ENCODE measurements around the gene NCAM1.

The NCAM1 gene

GRCh38 chr11:113173126-113173525 is 211.9 kb downstream of the NCAM1 start:
- Mint-ChIP-seq H3K27me3 (peaks cover 9% of the 10 kb centered on the region), H3K9me3 (no peaks in the 10 kb centered on the region), H3K27ac (no peak overlapping the region), H3K36me3 (no peaks in the 10 kb centered on the region), H3K4me3 (no peak overlapping the region), H3K4me1 (no peaks in the 10 kb centered on the region)

GRCh38 chr11:113174882-113175281 is 213.7 kb downstream of the NCAM1 start:
- H3K36me3 Mint-ChIP-seq, result no peaks in the 10 kb centered on the region
- H3K4me1 Mint-ChIP-seq, result no peaks in the 10 kb centered on the region
- H3K4me3 Mint-ChIP-seq, result no peak overlapping the region
- H3K27me3 Mint-ChIP-seq, result peaks cover 11% of the 10 kb centered on the region
- H3K9me3 Mint-ChIP-seq, result no peaks in the 10 kb centered on the region
- H3K27ac Mint-ChIP-seq, result no peak overlapping the region

GRCh38 chr11:113176599-113177360 is 215.6 kb downstream of the NCAM1 start:
- no peaks in the 10 kb centered on the region for H3K36me3 Mint-ChIP-seq
- H3K4me1 Mint-ChIP-seq, result no peaks in the 10 kb centered on the region
- H3K27ac Mint-ChIP-seq, result no peak overlapping the region
- no peaks in the 10 kb centered on the region for H3K9me3 Mint-ChIP-seq
- no peak overlapping the region for H3K4me3 Mint-ChIP-seq
- H3K27me3 Mint-ChIP-seq, result peaks cover 14% of the 10 kb centered on the region

GRCh38 chr11:113177671-113178070 is 216.5 kb downstream of the NCAM1 start:
- Mint-ChIP-seq H3K36me3 (no peaks in the 10 kb centered on the region), H3K27ac (no peak overlapping the region), H3K9me3 (no peaks in the 10 kb centered on the region), H3K4me3 (no peak overlapping the region), H3K27me3 (peaks cover 14% of the 10 kb centered on the region), H3K4me1 (no peaks in the 10 kb centered on the region)

- Mint-ChIP-seq H3K27me3 (peaks cover 12% of the 10 kb centered on the region), H3K4me1 (no peaks in the 10 kb centered on the region), H3K27ac (no peak overlapping the region), H3K4me3 (no peak overlapping the region), H3K9me3 (no peaks in the 10 kb centered on the region), H3K36me3 (no peaks in the 10 kb centered on the region)
Observed at GRCh38 chr11:113178381-113179070, 217.3 kb downstream of the NCAM1 start.

- H3K4me1 Mint-ChIP-seq, result no peaks in the 10 kb centered on the region
- H3K27me3 Mint-ChIP-seq, result peaks cover 14% of the 10 kb centered on the region
- no peak overlapping the region for H3K27ac Mint-ChIP-seq
- no peaks in the 10 kb centered on the region for H3K9me3 Mint-ChIP-seq
- no peaks in the 10 kb centered on the region for H3K36me3 Mint-ChIP-seq
- H3K4me3 Mint-ChIP-seq, result no peak overlapping the region
Observed at GRCh38 chr11:113179181-113179704, 218.0 kb downstream of the NCAM1 start.

- Mint-ChIP-seq H3K36me3 (no peaks in the 10 kb centered on the region), H3K4me3 (no peak overlapping the region), H3K4me1 (no peaks in the 10 kb centered on the region), H3K27ac (no peak overlapping the region), H3K9me3 (no peaks in the 10 kb centered on the region), H3K27me3 (peaks cover 14% of the 10 kb centered on the region)
Observed at GRCh38 chr11:113181094-113181493, 219.9 kb downstream of the NCAM1 start.

- Mint-ChIP-seq H3K27ac (no peak overlapping the region), H3K4me1 (no peaks in the 10 kb centered on the region), H3K36me3 (no peaks in the 10 kb centered on the region), H3K27me3 (peaks cover 14% of the 10 kb centered on the region), H3K9me3 (no peaks in the 10 kb centered on the region), H3K4me3 (no peak overlapping the region)
Observed at GRCh38 chr11:113182288-113182687, 221.1 kb downstream of the NCAM1 start.

GRCh38 chr11:113184498-113184897 is 223.3 kb downstream of the NCAM1 start:
- no peak overlapping the region for H3K27ac Mint-ChIP-seq

GRCh38 chr11:113188371-113188834 is 227.2 kb downstream of the NCAM1 start:
- Mint-ChIP-seq H3K27ac (no peak overlapping the region), H3K27me3 (peaks cover 6% of the 10 kb centered on the region), H3K4me1 (no peaks in the 10 kb centered on the region), H3K9me3 (no peaks in the 10 kb centered on the region), H3K36me3 (no peaks in the 10 kb centered on the region), H3K4me3 (no peak overlapping the region)

More at GRCh38 chr11:113184498-113184897, 223.3 kb downstream of the NCAM1 start:
- H3K36me3 Mint-ChIP-seq, result no peaks in the 10 kb centered on the region
- no peaks in the 10 kb centered on the region for H3K9me3 Mint-ChIP-seq
- peaks cover 6% of the 10 kb centered on the region for H3K27me3 Mint-ChIP-seq
- no peak overlapping the region for H3K4me3 Mint-ChIP-seq
- no peaks in the 10 kb centered on the region for H3K4me1 Mint-ChIP-seq

GRCh38 chr11:113189909-113190667 is 228.9 kb downstream of the NCAM1 start:
- Mint-ChIP-seq H3K36me3 (no peaks in the 10 kb centered on the region), H3K27me3 (peaks cover 7% of the 10 kb centered on the region), H3K27ac (no peak overlapping the region), H3K4me3 (no peak overlapping the region), H3K4me1 (no peaks in the 10 kb centered on the region), H3K9me3 (no peaks in the 10 kb centered on the region)

- Mint-ChIP-seq H3K9me3 (no peaks in the 10 kb centered on the region), H3K4me3 (no peak overlapping the region), H3K27me3 (peaks cover 9% of the 10 kb centered on the region), H3K4me1 (no peaks in the 10 kb centered on the region), H3K36me3 (no peaks in the 10 kb centered on the region), H3K27ac (no peak overlapping the region)
Observed at GRCh38 chr11:113192121-113192925, 231.1 kb downstream of the NCAM1 start.

GRCh38 chr11:113193016-113193415 is 231.8 kb downstream of the NCAM1 start:
- H3K9me3 Mint-ChIP-seq, result no peaks in the 10 kb centered on the region
- no peak overlapping the region for H3K4me3 Mint-ChIP-seq
- H3K36me3 Mint-ChIP-seq, result no peaks in the 10 kb centered on the region
- no peaks in the 10 kb centered on the region for H3K4me1 Mint-ChIP-seq
- peaks cover 16% of the 10 kb centered on the region for H3K27me3 Mint-ChIP-seq
- H3K27ac Mint-ChIP-seq, result no peak overlapping the region

- Mint-ChIP-seq H3K36me3 (no peaks in the 10 kb centered on the region), H3K27ac (no peak overlapping the region), H3K4me1 (no peaks in the 10 kb centered on the region), H3K9me3 (no peaks in the 10 kb centered on the region), H3K27me3 (peaks cover 19% of the 10 kb centered on the region), H3K4me3 (no peak overlapping the region)
Observed at GRCh38 chr11:113193946-113194345, 232.7 kb downstream of the NCAM1 start.

- Mint-ChIP-seq H3K27ac (no peak overlapping the region), H3K9me3 (no peaks in the 10 kb centered on the region), H3K4me1 (no peaks in the 10 kb centered on the region), H3K36me3 (no peaks in the 10 kb centered on the region), H3K27me3 (peaks cover 17% of the 10 kb centered on the region), H3K4me3 (no peak overlapping the region)
Observed at GRCh38 chr11:113195728-113196127, 234.5 kb downstream of the NCAM1 start.

Measured in activated naive CD4-positive, alpha-beta T cell treated with anti-CD3 and anti-CD28 coated beads, Interleukin-2, amount 50 U/mL, for 24 hours (primary cell).